ENCODE measurements around the gene C10orf143. TPM values are rescaled to one million over a fixed set of nuclear protein-coding genes. Genes with fewer than 3 reads are reported as not detected.

Gene C10orf143
- total RNA-seq, 4 donors from 2014 or later, result 2.4 to 22.1 (median 7.7) TPM; not detected in 1

DNA sequence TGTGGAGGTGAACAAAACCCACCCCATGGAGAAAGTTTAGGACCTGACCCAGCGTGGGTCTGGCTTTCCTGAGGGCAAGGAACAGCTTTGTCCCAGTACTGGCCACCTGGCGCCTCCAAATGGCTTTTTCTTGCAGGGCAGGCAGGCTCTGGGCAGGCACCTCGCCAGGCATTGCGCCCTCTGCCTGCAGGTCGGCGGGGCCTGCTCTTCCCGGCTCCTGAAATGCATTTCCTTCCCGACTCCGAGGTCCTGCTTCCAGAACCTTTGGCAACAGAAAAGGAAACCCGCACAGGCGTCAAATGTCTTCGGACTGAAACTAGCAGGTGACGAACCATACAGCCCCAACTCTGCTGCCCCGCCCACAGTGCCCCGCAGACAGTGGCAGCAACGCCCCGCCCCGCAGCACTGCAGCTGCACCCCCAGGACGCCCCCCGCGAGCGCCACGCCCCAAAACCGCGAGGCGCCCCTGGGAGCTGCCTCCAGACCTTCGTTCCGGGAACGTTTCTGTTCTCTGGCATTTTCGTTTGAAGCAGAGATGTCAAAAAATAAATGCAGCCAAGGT is 65.5 kb downstream of the C10orf143 start:
- no peaks in the 10 kb centered on the region for H3K9me3 ChIP-seq
- H3K4me3 ChIP-seq, result no peak overlapping the region
- DNase-seq, result peak in 1 of 2 donors; percentile 4
- H3K4me1 ChIP-seq, result no peaks in the 10 kb centered on the region
- TF ChIP-seq, protein P1, sequence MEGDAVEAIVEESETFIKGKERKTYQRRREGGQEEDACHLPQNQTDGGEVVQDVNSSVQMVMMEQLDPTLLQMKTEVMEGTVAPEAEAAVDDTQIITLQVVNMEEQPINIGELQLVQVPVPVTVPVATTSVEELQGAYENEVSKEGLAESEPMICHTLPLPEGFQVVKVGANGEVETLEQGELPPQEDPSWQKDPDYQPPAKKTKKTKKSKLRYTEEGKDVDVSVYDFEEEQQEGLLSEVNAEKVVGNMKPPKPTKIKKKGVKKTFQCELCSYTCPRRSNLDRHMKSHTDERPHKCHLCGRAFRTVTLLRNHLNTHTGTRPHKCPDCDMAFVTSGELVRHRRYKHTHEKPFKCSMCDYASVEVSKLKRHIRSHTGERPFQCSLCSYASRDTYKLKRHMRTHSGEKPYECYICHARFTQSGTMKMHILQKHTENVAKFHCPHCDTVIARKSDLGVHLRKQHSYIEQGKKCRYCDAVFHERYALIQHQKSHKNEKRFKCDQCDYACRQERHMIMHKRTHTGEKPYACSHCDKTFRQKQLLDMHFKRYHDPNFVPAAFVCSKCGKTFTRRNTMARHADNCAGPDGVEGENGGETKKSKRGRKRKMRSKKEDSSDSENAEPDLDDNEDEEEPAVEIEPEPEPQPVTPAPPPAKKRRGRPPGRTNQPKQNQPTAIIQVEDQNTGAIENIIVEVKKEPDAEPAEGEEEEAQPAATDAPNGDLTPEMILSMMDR (IDR thresholded peaks at IDR 0.05), result no peak
- no peak for TF ChIP-seq POLR2A (IDR thresholded peaks at IDR 0.05)
- no peak overlapping the region for H3K27ac ChIP-seq
- H3K27me3 ChIP-seq, result no peaks in the 10 kb centered on the region
- intact Hi-C loops (cut with DNase I; ENCODE audit: low total_unique reads), result no loop called here
- no peaks in the 10 kb centered on the region for H3K36me3 ChIP-seq

DNA sequence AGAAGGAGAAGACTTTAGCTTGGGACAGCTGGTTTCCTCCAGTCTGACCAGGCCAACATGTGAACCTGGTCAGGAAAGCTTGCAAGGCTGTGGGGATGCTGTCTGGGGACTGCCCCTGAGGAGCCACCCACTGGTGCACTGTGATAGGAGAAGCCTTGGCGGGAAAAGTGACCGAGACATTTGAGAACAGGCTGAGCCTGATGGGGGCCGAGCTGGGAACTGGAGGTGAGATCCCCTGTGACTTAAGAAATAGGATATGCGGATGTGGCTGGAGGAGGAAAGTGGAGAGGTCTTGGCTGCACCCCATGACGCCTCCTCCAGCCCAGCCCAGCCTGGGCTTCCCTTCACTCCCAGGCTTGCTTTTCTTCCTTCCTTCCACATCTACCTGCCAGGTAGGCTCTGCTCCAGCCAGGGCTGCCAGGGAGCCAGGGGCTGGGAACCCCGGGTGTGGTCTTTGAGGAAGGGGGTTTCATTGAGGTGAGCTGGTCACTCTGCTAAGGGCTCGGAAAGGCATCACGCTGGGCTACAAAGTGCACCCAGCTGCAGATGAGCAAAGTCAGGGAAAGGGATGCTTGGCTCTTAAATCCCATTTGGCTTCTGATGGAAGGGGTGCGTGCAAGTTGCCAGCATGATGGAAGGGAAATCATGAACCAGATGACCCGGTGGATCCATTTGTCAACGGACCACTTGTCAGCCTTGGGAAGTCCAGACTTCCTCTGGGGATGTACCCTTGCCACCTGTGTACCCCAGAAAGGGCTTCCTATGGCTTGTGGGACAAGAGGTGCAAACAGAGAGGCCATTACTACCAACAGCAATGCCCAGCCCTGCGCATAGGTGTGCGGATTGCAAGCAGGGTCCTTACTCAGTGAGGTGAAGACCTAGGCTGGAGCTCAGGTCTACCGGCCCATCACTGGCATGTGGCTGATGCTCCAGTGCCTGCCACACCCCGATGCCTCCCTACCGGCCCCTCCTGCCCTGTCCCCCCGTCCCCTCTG is 66.3 kb downstream of the C10orf143 start:
- Histone ChIP-seq H3K27ac (no peak overlapping the region), H3K4me3 (no peak overlapping the region), H3K27me3 (no peaks in the 10 kb centered on the region), H3K4me1 (no peaks in the 10 kb centered on the region), H3K9me3 (no peaks in the 10 kb centered on the region), H3K36me3 (no peaks in the 10 kb centered on the region)
- no peak for TF ChIP-seq POLR2A (IDR thresholded peaks at IDR 0.05)
- TF ChIP-seq, protein P1 (IDR thresholded peaks at IDR 0.05), result no peak
- peak in 1 of 2 donors; percentile 4 for DNase-seq
- intact Hi-C loops (cut with DNase I; ENCODE audit: low total_unique reads), result no loop called here

DNA sequence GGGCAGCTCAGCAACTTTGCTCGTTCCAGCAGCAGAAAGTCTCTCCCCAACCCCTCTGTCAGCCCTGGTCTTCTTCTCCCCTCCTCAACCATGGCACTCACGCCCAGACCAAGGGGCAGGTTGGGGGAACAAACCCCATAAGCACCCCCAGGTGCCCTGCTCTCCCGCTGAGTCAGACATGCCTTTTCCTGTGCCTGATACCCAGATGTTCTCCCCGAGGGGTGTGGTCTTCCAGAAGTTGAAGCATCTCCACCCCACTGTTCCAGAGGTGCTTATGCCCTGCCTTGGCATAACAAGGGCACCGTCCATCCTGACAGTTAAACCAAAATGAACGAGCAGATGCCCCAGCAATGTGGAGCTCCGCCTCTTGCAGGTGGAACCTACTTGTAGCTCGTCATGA is 67.1 kb downstream of the C10orf143 start:
- H3K36me3 ChIP-seq, result no peaks in the 10 kb centered on the region
- no peaks in the 10 kb centered on the region for H3K9me3 ChIP-seq
- H3K27me3 ChIP-seq, result no peaks in the 10 kb centered on the region
- H3K4me3 ChIP-seq, result no peak overlapping the region
- intact Hi-C loops (cut with DNase I; ENCODE audit: low total_unique reads), result no loop called here
- peak in 1 of 2 donors; percentile 2 for DNase-seq
- no peak overlapping the region for H3K27ac ChIP-seq
- no peak for TF ChIP-seq POLR2A (IDR thresholded peaks at IDR 0.05)
- TF ChIP-seq, protein P1 (IDR thresholded peaks at IDR 0.05), result no peak
- H3K4me1 ChIP-seq, result no peaks in the 10 kb centered on the region

DNA sequence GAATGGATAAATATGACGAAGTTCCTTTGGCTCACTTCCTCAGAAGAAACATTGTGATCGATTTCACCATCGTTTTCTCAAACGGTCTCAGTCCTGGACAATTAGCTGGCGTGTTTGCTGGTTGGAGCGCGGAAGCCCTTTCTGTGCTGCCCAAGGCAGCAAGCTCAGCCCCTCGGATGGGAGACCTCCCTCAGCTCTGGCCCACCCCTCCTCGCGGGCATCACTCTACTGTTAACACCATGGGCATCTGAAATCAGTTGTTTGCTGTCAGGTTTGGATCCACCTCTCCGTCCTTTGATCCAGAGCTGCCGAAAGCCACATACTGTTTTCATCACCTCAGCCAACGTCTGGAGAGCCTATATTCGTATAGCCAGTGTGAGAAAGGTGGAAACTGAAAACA is 68.2 kb downstream of the C10orf143 start:
- Histone ChIP-seq H3K4me1 (no peaks in the 10 kb centered on the region), H3K4me3 (no peak overlapping the region), H3K27ac (no peak overlapping the region), H3K27me3 (no peaks in the 10 kb centered on the region), H3K36me3 (no peaks in the 10 kb centered on the region), H3K9me3 (no peaks in the 10 kb centered on the region)
- DNase-seq, result peak in 1 of 2 donors; percentile 1
- TF ChIP-seq POLR2A (IDR thresholded peaks at IDR 0.05), result no peak
- TF ChIP-seq, protein P1 (IDR thresholded peaks at IDR 0.05), result no peak
- intact Hi-C loops (cut with DNase I; ENCODE audit: low total_unique reads), result no loop called here

All from uterus (tissue), 4 donors.